ENCODE results near the gene CES3. TPM values are rescaled to one million over a fixed set of nuclear protein-coding genes. Genes with fewer than 3 reads are reported as not detected.

The CES3 gene
- total RNA-seq, 4 donors from 2014 or later: 0.16 to 3.1 (median 1.9) TPM

DNA sequence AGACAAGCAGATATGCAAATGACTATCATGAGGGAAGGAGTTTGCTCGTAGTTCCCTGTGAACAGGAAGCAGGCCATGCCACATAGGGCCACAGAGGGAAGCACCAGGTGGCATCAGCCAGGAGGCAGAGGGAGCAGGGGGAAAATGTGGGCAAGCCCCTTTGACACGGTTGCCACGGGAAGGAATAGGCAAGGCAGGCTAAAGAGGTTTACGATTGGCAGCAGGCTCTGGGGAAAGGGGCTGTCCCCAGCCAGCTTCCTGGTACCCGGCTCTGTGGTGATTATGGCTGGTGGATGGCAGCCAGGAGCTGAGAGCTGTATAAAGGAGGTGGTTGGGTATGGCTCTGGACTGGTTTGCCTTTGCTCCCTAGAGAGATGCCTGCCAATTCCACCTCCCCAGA, 848 bp downstream of the CES3 start:
- TF ChIP-seq CTCF (IDR thresholded peaks at IDR 0.05; ENCODE audit: low read depth): no peak

DNA sequence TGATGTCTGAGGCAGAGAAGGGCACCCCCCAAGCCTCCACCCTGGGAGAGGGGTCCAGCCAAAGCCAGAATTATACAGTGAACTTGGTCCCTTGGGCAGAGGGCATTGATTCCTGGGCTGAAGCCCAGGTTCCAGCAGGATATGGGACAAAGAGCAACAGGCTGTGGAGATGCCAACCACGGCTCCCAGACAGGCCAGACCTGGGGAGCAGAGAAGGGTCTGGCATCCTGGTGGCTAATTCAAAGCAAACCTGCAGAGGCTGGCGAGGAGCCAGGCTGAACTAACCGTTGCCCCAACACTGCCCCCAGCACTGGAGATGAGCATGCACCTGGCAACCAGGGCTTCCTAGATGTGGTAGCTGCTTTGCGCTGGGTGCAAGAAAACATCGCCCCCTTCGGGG, 3.0 kb downstream of the CES3 start:
- TF ChIP-seq CTCF (IDR thresholded peaks at IDR 0.05; ENCODE audit: low read depth): no peak

DNA sequence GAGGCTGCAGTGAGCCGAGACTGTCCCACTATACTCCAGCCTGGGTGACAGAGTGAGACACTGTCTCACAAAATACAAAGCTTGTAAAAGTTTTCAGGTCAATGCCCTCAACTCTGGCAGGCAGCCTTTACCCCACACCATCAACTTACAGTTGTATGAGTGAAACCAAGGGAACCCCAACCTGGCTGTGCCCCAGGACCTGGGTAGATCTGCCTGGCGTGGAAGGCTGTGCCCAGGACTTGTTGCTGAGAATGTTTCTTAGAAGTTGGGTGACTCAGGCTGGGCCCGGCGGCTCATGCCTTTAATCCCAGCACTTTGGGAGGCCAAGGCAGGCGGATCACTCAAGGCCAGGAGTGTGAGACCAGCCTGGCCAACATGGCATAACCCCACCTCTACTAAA, 7.8 kb downstream of the CES3 start:
- TF ChIP-seq CTCF (IDR thresholded peaks at IDR 0.05; ENCODE audit: low read depth): no peak

DNA sequence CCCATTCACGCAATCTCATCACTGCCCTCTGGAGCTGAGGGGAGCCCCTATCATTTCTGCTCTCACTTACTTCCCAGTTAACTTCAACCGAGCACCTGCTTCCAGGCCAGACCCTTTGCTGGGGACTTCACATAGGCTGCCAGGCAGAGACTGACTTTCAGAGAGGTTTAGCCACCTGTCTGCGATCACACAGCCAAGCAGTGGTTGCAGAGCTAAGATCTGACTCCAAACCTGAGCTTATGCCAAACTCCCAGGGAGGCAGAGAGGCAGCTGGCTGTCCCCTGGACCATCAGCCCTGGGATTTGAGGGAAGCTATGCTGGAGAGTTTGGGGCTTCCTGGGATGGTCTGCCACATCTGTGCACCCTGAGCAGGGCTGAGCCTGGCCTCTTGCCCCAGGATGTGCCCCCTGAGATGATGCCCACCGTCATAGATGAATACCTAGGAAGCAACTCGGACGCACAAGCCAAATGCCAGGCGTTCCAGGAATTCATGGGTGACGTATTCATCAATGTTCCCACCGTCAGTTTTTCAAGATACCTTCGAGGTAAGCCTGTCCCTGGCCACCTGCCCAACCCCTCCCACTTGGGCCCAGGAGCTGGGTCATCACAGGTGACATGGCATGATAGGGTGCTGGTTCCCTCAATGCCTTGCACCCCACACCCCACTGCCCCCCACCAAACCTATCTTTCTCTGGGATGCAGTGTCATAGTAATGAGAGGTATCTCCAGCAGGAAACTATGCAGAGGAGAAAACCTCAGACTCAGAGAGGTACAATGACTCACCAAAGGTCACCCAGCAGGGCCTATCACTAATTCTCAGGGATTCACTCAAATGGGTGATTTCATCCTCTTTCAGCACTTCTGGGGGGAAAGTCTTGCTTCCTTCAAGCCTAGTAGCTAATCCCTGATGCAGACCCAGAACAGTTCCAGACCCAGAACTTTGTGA, 10.0 kb downstream of the CES3 start:
- TF ChIP-seq CTCF (IDR thresholded peaks at IDR 0.05; ENCODE audit: low read depth): no peak

DNA sequence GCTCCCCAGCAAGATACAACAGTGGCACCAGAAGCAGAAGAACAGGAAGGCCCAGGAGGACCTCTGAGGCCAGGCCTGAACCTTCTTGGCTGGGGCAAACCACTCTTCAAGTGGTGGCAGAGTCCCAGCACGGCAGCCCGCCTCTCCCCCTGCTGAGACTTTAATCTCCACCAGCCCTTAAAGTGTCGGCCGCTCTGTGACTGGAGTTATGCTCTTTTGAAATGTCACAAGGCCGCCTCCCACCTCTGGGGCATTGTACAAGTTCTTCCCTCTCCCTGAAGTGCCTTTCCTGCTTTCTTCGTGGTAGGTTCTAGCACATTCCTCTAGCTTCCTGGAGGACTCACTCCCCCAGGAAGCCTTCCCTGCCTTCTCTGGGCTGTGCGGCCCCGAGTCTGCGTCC, 11.9 kb downstream of the CES3 start:
- no peak for TF ChIP-seq CTCF (IDR thresholded peaks at IDR 0.05; ENCODE audit: low read depth)

- TF ChIP-seq CTCF (IDR thresholded peaks at IDR 0.05; ENCODE audit: low read depth): no peak
Observed at GRCh38 chr16:66973716-66974115, 12.7 kb downstream of the CES3 start.

DNA sequence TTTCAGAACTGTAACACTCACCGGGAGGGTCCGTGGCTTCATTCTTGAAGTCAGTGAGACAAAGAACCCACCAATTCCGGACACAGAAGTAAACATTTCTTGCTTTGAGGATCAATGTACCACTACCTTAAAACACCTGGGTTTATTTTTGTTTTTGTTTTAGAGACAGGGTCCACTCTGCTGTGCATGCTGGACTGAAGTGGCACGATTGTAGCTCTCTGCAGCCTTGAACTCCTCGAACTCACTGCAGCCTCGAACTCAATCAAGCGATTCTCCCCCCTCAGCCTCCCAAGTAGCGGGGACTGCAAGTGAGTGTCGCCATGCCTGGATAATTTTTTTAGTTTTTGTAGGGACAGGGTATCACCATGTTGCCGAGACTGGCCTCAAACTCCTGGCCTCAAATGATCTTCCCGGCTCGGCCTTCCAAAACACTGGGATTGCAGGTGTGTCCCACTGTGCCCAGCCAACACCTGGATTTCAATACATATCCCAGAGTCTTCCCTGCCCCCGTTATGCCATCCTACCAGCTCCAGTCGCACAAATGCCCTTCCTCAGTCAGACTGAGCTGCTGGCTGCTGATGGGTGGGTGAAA, 14.3 kb downstream of the CES3 start:
- no peak for TF ChIP-seq CTCF (IDR thresholded peaks at IDR 0.05; ENCODE audit: low read depth)

All from subcutaneous adipose tissue (tissue), 4 donors.